SU-DHL-6 (cell line): ENCODE measurements around the gene TMEM86B.

Experiments
- EZH2phosphoT487 ChIP-seq: fragments of 200-600 bp; sonication (generic), shearing (Covaris generic); conservative IDR thresholded peaks from 2 replicates; pipeline ENCODE4 v1.6.1; 2018; ENCODE audit warnings: mild to moderate bottlenecking, antibody characterized with exemption, low read length, moderate library complexity, mixed read lengths
- TF ChIP-seq, protein P1 (sequence below): fragments of 200-600 bp; sonication (generic); IDR thresholded peaks from one replicate; pipeline ENCODE4 v1.5.1; 2017; ENCODE audit warnings: antibody characterized with exemption, mild to moderate bottlenecking, low read length, moderate library complexity; ENCODE audit not compliant: insufficient read depth, poor library complexity, severe bottlenecking

DNA sequence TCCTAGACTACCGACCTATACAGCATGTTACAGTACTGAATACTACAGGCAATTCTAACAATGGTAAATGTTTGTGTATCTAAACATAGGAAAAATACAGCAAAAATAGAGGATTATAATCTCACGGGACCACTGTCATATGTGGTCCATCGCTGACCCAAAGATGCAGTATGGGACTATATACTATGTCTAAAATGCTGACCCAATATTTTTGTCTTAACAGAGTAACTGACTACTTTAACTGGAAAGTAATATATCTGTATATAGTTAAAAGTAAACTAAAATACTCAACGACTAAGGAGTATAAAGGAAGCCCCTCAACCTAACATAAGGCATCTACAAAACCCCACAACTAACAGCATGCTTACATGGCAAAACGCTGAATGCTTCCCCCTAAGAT is 4.4 kb upstream of the TMEM86B start:
- TF ChIP-seq, protein P1, sequence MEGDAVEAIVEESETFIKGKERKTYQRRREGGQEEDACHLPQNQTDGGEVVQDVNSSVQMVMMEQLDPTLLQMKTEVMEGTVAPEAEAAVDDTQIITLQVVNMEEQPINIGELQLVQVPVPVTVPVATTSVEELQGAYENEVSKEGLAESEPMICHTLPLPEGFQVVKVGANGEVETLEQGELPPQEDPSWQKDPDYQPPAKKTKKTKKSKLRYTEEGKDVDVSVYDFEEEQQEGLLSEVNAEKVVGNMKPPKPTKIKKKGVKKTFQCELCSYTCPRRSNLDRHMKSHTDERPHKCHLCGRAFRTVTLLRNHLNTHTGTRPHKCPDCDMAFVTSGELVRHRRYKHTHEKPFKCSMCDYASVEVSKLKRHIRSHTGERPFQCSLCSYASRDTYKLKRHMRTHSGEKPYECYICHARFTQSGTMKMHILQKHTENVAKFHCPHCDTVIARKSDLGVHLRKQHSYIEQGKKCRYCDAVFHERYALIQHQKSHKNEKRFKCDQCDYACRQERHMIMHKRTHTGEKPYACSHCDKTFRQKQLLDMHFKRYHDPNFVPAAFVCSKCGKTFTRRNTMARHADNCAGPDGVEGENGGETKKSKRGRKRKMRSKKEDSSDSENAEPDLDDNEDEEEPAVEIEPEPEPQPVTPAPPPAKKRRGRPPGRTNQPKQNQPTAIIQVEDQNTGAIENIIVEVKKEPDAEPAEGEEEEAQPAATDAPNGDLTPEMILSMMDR = no peak
- TF ChIP-seq EZH2phosphoT487 = no peak
